SK-N-SH (cell line): ENCODE data around the gene SURF1.

Source experiments
- CHD2 ChIP-seq: fragments of 150-350 bp; IDR thresholded peaks from 2 replicates; pipeline ENCODE4 v1.6.1; 2018; ENCODE audit warnings: low read length; ENCODE audit not compliant: partially characterized antibody
- EZH2phosphoT487 ChIP-seq: fragments of 200-600 bp; sonication (generic); IDR thresholded peaks from 2 replicates; pipeline ENCODE4 v1.6.1; 2017; ENCODE audit warnings: low read depth, mixed run types, mild to moderate bottlenecking, antibody characterized with exemption, moderate library complexity, borderline replicate concordance
- NFIC ChIP-seq: IDR thresholded peaks from 2 replicates; pipeline ENCODE4 v1.4.0; 2012; ENCODE audit warnings: borderline replicate concordance
- RAD21 ChIP-seq: IDR thresholded peaks from 2 replicates; pipeline ENCODE4 v1.6.1; 2012; ENCODE audit warnings: mild to moderate bottlenecking, low read length
- SIN3A ChIP-seq: IDR thresholded peaks from 2 replicates; pipeline ENCODE4 v1.6.1; 2012; ENCODE audit warnings: low read depth, mild to moderate bottlenecking, low read length, moderate library complexity, borderline replicate concordance
- SMC3 ChIP-seq: IDR thresholded peaks from 2 replicates; pipeline ENCODE4 v1.6.1; 2012; ENCODE audit warnings: low read depth, low read length, improper control_type of control experiment
- TAF1 ChIP-seq: IDR thresholded peaks from 2 replicates; pipeline ENCODE4 v1.6.1; 2012; ENCODE audit warnings: low read depth, mild to moderate bottlenecking, low read length, moderate library complexity, borderline replicate concordance
- TF ChIP-seq, protein P1 (sequence below): fragments of 200-600 bp; sonication (generic); IDR thresholded peaks from 2 replicates; pipeline ENCODE4 v1.6.1; 2017; ENCODE audit warnings: antibody characterized with exemption, mild to moderate bottlenecking, moderate library complexity

- TF ChIP-seq RAD21 = no peak
- TF ChIP-seq, protein P1, sequence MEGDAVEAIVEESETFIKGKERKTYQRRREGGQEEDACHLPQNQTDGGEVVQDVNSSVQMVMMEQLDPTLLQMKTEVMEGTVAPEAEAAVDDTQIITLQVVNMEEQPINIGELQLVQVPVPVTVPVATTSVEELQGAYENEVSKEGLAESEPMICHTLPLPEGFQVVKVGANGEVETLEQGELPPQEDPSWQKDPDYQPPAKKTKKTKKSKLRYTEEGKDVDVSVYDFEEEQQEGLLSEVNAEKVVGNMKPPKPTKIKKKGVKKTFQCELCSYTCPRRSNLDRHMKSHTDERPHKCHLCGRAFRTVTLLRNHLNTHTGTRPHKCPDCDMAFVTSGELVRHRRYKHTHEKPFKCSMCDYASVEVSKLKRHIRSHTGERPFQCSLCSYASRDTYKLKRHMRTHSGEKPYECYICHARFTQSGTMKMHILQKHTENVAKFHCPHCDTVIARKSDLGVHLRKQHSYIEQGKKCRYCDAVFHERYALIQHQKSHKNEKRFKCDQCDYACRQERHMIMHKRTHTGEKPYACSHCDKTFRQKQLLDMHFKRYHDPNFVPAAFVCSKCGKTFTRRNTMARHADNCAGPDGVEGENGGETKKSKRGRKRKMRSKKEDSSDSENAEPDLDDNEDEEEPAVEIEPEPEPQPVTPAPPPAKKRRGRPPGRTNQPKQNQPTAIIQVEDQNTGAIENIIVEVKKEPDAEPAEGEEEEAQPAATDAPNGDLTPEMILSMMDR = no peak
- TF ChIP-seq NFIC = no peak
- TF ChIP-seq SMC3 = no peak
- no peak for TF ChIP-seq SIN3A
- no peak for TF ChIP-seq TAF1
- no peak for TF ChIP-seq CHD2
- TF ChIP-seq EZH2phosphoT487 = no peak
These were observed 16.0 kb downstream of the SURF1 start for GRCh38 chr9:133340256-133340655.
